GM12878 (cell line): ENCODE data around the gene SECISBP2. TPM values are rescaled to one million over a fixed set of nuclear protein-coding genes. Genes with fewer than 3 reads are reported as not detected.

Experiments used
- ATAC-seq: fragments of 200-7000 bp; cut with Tn5 transposase; 3 replicates; pipeline ENCODE4 v1.9.1; 2020; ENCODE audit warnings: mild to moderate bottlenecking, moderate library complexity
- BruUV-seq: library from RNA; stranded (reverse); fragments of 400-500 nt; replicated peaks from 2 replicates; lab custom pipeline; 2021; lab: Mats Ljungman, UMichigan
- CTCF ChIA-PET: fragments of 300-600 bp; sonication (Branson Sonifier 250); formaldehyde crosslinking; extraction: SDS; loops from one replicate; lab custom pipeline; 2021; ENCODE audit warnings: inconsistent platforms; lab: Yijun Ruan, JAX
- POLR2A ChIA-PET: fragments of 350-600 bp; formaldehyde crosslinking; extraction: SDS; loops from one replicate; lab custom pipeline; 2021; ENCODE audit warnings: inconsistent platforms; lab: Charles Lee
- RAD21 ChIA-PET: fragments of 300-600 bp; sonication (Branson Sonifier 250); formaldehyde crosslinking; loops from one replicate; lab custom pipeline; 2023; ENCODE audit warnings: antibody characterized with exemption; ENCODE audit not compliant: unreplicated experiment; lab: Charles Lee
- SMC1A ChIA-PET: fragments of 300-600 bp; sonication (Branson Sonifier 250); formaldehyde crosslinking; loops from one replicate; lab custom pipeline; 2023; ENCODE audit not compliant: unreplicated experiment, uncharacterized antibody; lab: Charles Lee
- DNase-seq: peaks from one replicate; pipeline ENCODE4 v3.0.0-alpha.2; 2011; ENCODE audit warnings: low read depth, low spot score
- FAIRE-seq: peaks from 3 replicates; lab custom pipeline; 2011; peaks lifted over from hg19 to GRCh38; lab: Jason Lieb, UNC
- H2AFZ ChIP-seq: 2 replicates; pipeline ENCODE4 v1.6.0; 2011; ENCODE audit warnings: low read depth, low read length, control low read depth; ENCODE audit not compliant: control insufficient read depth
- H3K27ac ChIP-seq: 2 replicates; pipeline ENCODE4 v1.5.1; 2011; ENCODE audit warnings: control low read depth; ENCODE audit not compliant: control insufficient read depth, insufficient read depth
- H3K27me3 ChIP-seq, 2 experiments: replicated peaks in 1 of 2; 2 replicates each; pipeline versions ENCODE4 v1.6.0 to v1.6.1; 2011; ENCODE audit warnings: low read length in 1 of 2; ENCODE audit not compliant: control insufficient read depth in 2 of 2, insufficient read depth in 2 of 2
- H3K36me3 ChIP-seq, 2 experiments: 2 replicates each; pipeline ENCODE4 v1.5.1; 2011; ENCODE audit warnings: low read length in 1 of 2; ENCODE audit not compliant: control insufficient read depth in 2 of 2, insufficient read depth in 2 of 2
- H3K4me1 ChIP-seq: 2 replicates; pipeline ENCODE4 v1.6.1; 2011; ENCODE audit warnings: mild to moderate bottlenecking, low read length, moderate library complexity, mixed read lengths; ENCODE audit not compliant: control insufficient read depth, insufficient read depth
- H3K4me2 ChIP-seq: 2 replicates; pipeline ENCODE4 v1.6.0; 2011; ENCODE audit warnings: control low read depth; ENCODE audit not compliant: control insufficient read depth, insufficient read depth
- H3K4me3 ChIP-seq: fragments of 200-600 bp; sonication (generic); 2 replicates; pipeline ENCODE4 v1.5.1; 2016
- H3K79me2 ChIP-seq: 2 replicates; pipeline ENCODE4 v1.6.0; 2011; ENCODE audit warnings: low read length; ENCODE audit not compliant: control insufficient read depth, insufficient read depth
- H3K9ac ChIP-seq: 2 replicates; pipeline ENCODE4 v1.8.0; 2011; ENCODE audit warnings: low read length, control low read depth, mixed read lengths; ENCODE audit not compliant: control insufficient read depth, insufficient read depth
- H3K9me3 ChIP-seq: replicated peaks from 3 replicates; pipeline ENCODE4 v1.5.1; 2011; ENCODE audit warnings: mild to moderate bottlenecking, low read length; ENCODE audit not compliant: control insufficient read depth, insufficient read depth
- H4K20me1 ChIP-seq: 2 replicates; pipeline ENCODE4 v1.6.0; 2011; ENCODE audit not compliant: control insufficient read depth, insufficient read depth
- ATF2 ChIP-seq: IDR thresholded peaks from 2 replicates; pipeline ENCODE4 v1.6.1; 2012; ENCODE audit warnings: low read length, inconsistent platforms
- ATF7 ChIP-seq: fragments of 450-650 bp; IDR thresholded peaks from 2 replicates; pipeline ENCODE4 v1.6.1; 2016; ENCODE audit warnings: low read depth, mild to moderate bottlenecking
- BHLHE40 ChIP-seq, 2 experiments: fragments of 450-650 bp in 1 of 2; IDR thresholded peaks; 2 replicates each; pipeline ENCODE4 v1.6.1; 2011 to 2017; ENCODE audit warnings: low read depth in 2 of 2, borderline replicate concordance in 1 of 2, improper control_type of control experiment in 1 of 2, low read length in 1 of 2, mild to moderate bottlenecking in 1 of 2
- CBX3 ChIP-seq: fragments of 200-600 bp; sonication (generic); IDR thresholded peaks from 2 replicates; pipeline ENCODE4 v1.6.1; 2016; ENCODE audit warnings: low read depth, borderline replicate concordance
- ETV6 ChIP-seq, 2 experiments: fragments of 450-650 bp in 1 of 2; IDR thresholded peaks in 1 of 2; conservative IDR thresholded peaks in 1 of 2; 2 replicates each; pipeline ENCODE4 v1.6.1; 2014; ENCODE audit warnings: antibody characterized with exemption in 1 of 2, borderline replicate concordance in 1 of 2, low read depth in 1 of 2, mild to moderate bottlenecking in 1 of 2, moderate library complexity in 1 of 2
- FOXM1 ChIP-seq: IDR thresholded peaks from 2 replicates; pipeline ENCODE4 v1.6.1; 2012; ENCODE audit warnings: low read depth, mild to moderate bottlenecking, inconsistent platforms, low read length, moderate library complexity
- IKZF2 ChIP-seq, 2 experiments: fragments of 450-650 bp; IDR thresholded peaks; 2 replicates each; pipeline ENCODE4 v1.6.1; 2017; ENCODE audit warnings: mild to moderate bottlenecking in 2 of 2, moderate library complexity in 2 of 2
- JUND ChIP-seq: IDR thresholded peaks from 2 replicates; pipeline ENCODE4 v1.6.1; 2012; ENCODE audit warnings: low read depth, mild to moderate bottlenecking, low read length, improper control_type of control experiment, moderate library complexity
- MXI1 ChIP-seq: fragments of 150-350 bp; IDR thresholded peaks from 2 replicates; pipeline ENCODE4 v1.6.1; 2011; ENCODE audit warnings: low read depth, mild to moderate bottlenecking, inconsistent platforms, low read length, improper control_type of control experiment
- SMARCA5 ChIP-seq: fragments of 450-650 bp; IDR thresholded peaks from 2 replicates; pipeline ENCODE4 v1.6.1; 2017; ENCODE audit warnings: mild to moderate bottlenecking
- SUPT20H ChIP-seq: IDR thresholded peaks from 2 replicates; pipeline ENCODE4 v1.6.1; 2011; ENCODE audit warnings: low read depth, mild to moderate bottlenecking, low read length, moderate library complexity, borderline replicate concordance; ENCODE audit not compliant: control insufficient read depth
- YBX1 ChIP-seq: fragments of 450-650 bp; IDR thresholded peaks from 2 replicates; pipeline ENCODE4 v1.6.1; 2016; ENCODE audit warnings: antibody characterized with exemption
- YY1 ChIP-seq: IDR thresholded peaks from 2 replicates; pipeline ENCODE4 v1.6.1; 2011; ENCODE audit warnings: low read depth, mild to moderate bottlenecking, low read length
- ZNF217 ChIP-seq: fragments of 450-650 bp; IDR thresholded peaks from 2 replicates; pipeline ENCODE4 v1.6.1; 2017; ENCODE audit warnings: antibody characterized with exemption, mild to moderate bottlenecking
- ZNF687 ChIP-seq: fragments of 450-650 bp; IDR thresholded peaks from 2 replicates; pipeline ENCODE4 v1.6.1; 2017; ENCODE audit warnings: mild to moderate bottlenecking, moderate library complexity
- WGBS: methylation state at CpG from one replicate; pipeline ENCODE4 v1.1.6; 2016; ENCODE audit warnings: low lambda C conversion rate; ENCODE audit not compliant: insufficient replicate concordance, insufficient coverage; ENCODE audit errors: missing lambda C conversion rate; 5-methylcytosine and 5-hydroxymethylcytosine counted together
- in situ Hi-C: fragments of 300-500 bp; cut with MboI; formaldehyde crosslinking; loops from 9 replicates; pipeline ENCODE4 v1.14.3; 2018; ENCODE audit warnings: mixed read lengths
- intact Hi-C: fragments of 100-400 bp; cut with micrococcal nuclease; formaldehyde crosslinking; loops from one replicate; pipeline ENCODE4 v1.14.2; 2022; ENCODE audit not compliant: unreplicated experiment
- polyA plus RNA-seq, 11 experiments: library from polyadenylated mRNA; depleted of rRNA in 4 of 11; unstranded in 6 of 11; stranded (reverse) in 5 of 11; fragments of >200 nt; fragmentation: Nextera tagmentation in 4 of 11; fragmentation: Illumina TruSeq in 1 of 11; extraction: Ambion mirVana in 4 of 11; extraction: Trizol in 1 of 11; gene quantifications; 1 replicate in 1 of 11; 2 replicates in 10 of 11; pipeline versions ENCODE4 v1.2.1 to v1.2.3, GENCODE V29; 2011 to 2016; ENCODE audit warnings: inconsistent platforms in 2 of 11, missing spikeins in 2 of 11, low read depth in 1 of 11
- total RNA-seq, 4 experiments: library from RNA; depleted of rRNA in 3 of 4; stranded (reverse); fragments of >200 nt in 3 of 4; fragmentation: Illumina TruSeq in 1 of 4; extraction: Trizol in 1 of 4; gene quantifications; 2 replicates each; pipeline versions ENCODE4 v1.2.1 to v1.2.3, GENCODE V29; 2013 to 2021
- TF ChIP-seq, protein P1 (sequence below): fragments of 450-650 bp; IDR thresholded peaks from 2 replicates; pipeline ENCODE4 v1.6.1; 2016; ENCODE audit warnings: mild to moderate bottlenecking

SECISBP2 gene
- total and polyA plus RNA-seq, 10 of the 15 experiments (the other 5 are each of a cell fraction or from before 2014, with no cell fraction given) = 4.6 to 50.5 (median 31.9) TPM

DNA sequence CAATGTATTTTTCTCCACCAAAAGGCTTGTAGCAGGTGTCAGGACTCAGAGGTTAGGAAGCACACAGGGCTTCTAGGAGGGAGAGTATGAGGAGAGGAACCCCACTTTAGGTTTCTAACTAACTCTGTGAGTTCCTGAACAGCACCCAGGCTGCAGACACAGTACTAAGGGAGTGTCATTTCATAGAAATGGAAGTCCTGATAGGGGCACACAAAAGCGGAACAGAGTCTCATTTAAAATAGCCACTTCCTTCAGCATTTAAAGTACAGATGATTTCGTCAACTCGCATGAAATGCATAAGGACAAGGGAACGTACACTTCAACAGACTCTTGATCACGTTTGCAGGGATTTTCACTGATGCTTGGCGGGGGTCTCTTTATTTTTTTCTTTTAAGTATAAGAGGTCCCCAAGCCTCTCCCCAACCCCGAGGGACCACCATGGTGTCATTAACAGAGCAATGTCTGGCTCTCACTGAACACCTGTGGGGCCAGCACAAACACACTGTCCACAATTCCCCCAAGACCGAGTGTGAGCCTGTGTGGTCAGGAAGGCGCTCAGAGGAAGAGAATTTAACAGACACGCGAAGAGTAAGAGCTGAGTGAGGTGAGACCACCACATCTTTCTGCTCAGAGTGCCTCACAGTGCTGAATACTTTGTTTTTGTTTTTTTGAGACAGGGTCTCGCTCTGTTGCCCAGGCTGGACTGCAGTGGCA, 82.3 kb downstream of the SECISBP2 start:
- ChIA-PET SMC1A (interaction anchor here (0.7 to 4.1 kb wide), 9 partner anchors 10 to 150 kb away, joined by 3 to 25 read pairs (median 5); no protein-coding TSS in a partner anchor), RAD21 (interaction anchor here (0.7 to 2.2 kb wide), 6 partner anchors 10 to 705 kb away, joined by 3 to 16 read pairs (median 7); no protein-coding TSS in a partner anchor), CTCF (interaction anchor here (1.0 to 2.1 kb wide), 7 partner anchors 10 to 164 kb away, joined by 3 to 11 read pairs (median 6); no protein-coding TSS in a partner anchor), POLR2A (interaction anchor here (1.0 to 2.3 kb wide), 2 partner anchors 10 to 26 kb away, joined by 4 to 7 read pairs; no protein-coding TSS in a partner anchor)
- H3K4me1 ChIP-seq = peaks cover 39% of the 10 kb centered on the region
- DNase-seq (no peak), ATAC-seq (peak; percentile 93), FAIRE-seq (peak; percentile 62)
- peaks cover 9% of the 10 kb centered on the region for H3K79me2 ChIP-seq
- intact Hi-C loops = loop anchor here (1.0 kb wide), 1 partner anchor 26 kb away; no protein-coding TSS in a partner anchor
- in situ Hi-C loops = no loop called here
- H3K4me3 ChIP-seq = peak overlapping the region; percentile 33; the same call in 1 of the 2 replicates
- H3K27me3 ChIP-seq = no peaks in the 10 kb centered on the region
- no TSS peak for BruUV-seq
- H3K9me3 ChIP-seq = no peaks in the 10 kb centered on the region
- 4% methylated on average over 12 of the region's 12 CpGs for whole genome bisulfite sequencing
- H4K20me1 ChIP-seq = no peaks in the 10 kb centered on the region
- peak overlapping the region; percentile 72 for H3K27ac ChIP-seq
- no peak overlapping the region for H2AFZ ChIP-seq
- H3K36me3 ChIP-seq = peaks cover 45 to 50% of the 10 kb centered on the region in 2 experiments
- H3K4me2 ChIP-seq = peak overlapping the region; percentile 75
- H3K9ac ChIP-seq = peak overlapping the region; percentile 45; the same call in 1 of the 2 replicates
- TF ChIP-seq BHLHE40 (IDR thresholded peaks at IDR 0.05; ENCODE audit: borderline replicate concordance in 1 of 2, low read depth in 2 of 2, low read length in 1 of 2) (peak in 1 of 2 experiments; percentile 17; a peak in 1 of 4 replicates), SMARCA5 (no peak), YY1 (no peak), ZNF217 (no peak), YBX1 (no peak), SUPT20H (no peak), CBX3 (no peak), MXI1 (0 out of 2 replicates have a peak, but pooled peaks have one; percentile 17), FOXM1 (peak; percentile 36; the same call in 1 of the 2 replicates), ETV6 (conservative IDR thresholded peaks at IDR 0.05 in 1 of 2, IDR thresholded peaks at IDR 0.05 in 1 of 2; ENCODE audit: borderline replicate concordance in 1 of 2, low read depth in 1 of 2) (peak in 1 of 2 experiments; percentile 52; a peak in 1 of 4 replicates), ATF7 (no peak; the same call in 1 of the 2 replicates), ZNF687 (peak; percentile 36; the same call in 1 of the 2 replicates), JUND (no peak), IKZF2 (IDR thresholded peaks at IDR 0.05) (peak in 1 of 2 experiments; percentile 32; a peak in 2 of 4 replicates), ATF2 (peak; percentile 35; the same call in 1 of the 2 replicates)
- TF ChIP-seq, protein P1, sequence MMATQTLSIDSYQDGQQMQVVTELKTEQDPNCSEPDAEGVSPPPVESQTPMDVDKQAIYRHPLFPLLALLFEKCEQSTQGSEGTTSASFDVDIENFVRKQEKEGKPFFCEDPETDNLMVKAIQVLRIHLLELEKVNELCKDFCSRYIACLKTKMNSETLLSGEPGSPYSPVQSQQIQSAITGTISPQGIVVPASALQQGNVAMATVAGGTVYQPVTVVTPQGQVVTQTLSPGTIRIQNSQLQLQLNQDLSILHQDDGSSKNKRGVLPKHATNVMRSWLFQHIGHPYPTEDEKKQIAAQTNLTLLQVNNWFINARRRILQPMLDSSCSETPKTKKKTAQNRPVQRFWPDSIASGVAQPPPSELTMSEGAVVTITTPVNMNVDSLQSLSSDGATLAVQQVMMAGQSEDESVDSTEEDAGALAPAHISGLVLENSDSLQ = peak; percentile 12; the same call in 1 of the 2 replicates
